Measurements from ENCODE around the gene RAB24. TPM values are rescaled to one million over a fixed set of nuclear protein-coding genes. Genes with fewer than 3 reads are reported as not detected.

Gene RAB24
- total and polyA plus RNA-seq, 2 experiments from 2014 or later: 27.1 to 27.7 TPM

- Histone ChIP-seq H4K20me1 (replicated peaks; ENCODE audit: insufficient read depth) (peaks cover 11% of the 10 kb centered on the region; the same call in 1 of the 2 replicates), H2AFZ (0 out of 2 replicates have a peak overlapping the region, but pooled peaks have one; percentile 14), H3K9me2 (ENCODE audit: insufficient read depth) (no peaks in the 10 kb centered on the region), H3K4me2 (peak overlapping the region; percentile 88), H3K4me1 (ENCODE audit: insufficient read depth) (peaks cover 12% of the 10 kb centered on the region), H3F3A (replicated peaks; ENCODE audit: low read depth) (peaks cover 20% of the 10 kb centered on the region), H3K36me3 (ENCODE audit: insufficient read depth) (peaks cover 5% of the 10 kb centered on the region; the same call in 1 of the 2 replicates), H3K4me3 (peak overlapping the region; percentile 69), H3K27me3 (ENCODE audit: insufficient read depth) (no peaks in the 10 kb centered on the region), H3K79me2 (replicated peaks; ENCODE audit: insufficient read depth) (no peaks in the 10 kb centered on the region), H3K27ac (ENCODE audit: low read depth) (no peak overlapping the region)
- Mint-ChIP-seq H3K27me3 (ENCODE audit: insufficient read depth, low read depth, poor library complexity) (peaks cover 13% of the 10 kb centered on the region), H3K4me3 (peak overlapping the region; percentile 75), H3K9me3 (no peaks in the 10 kb centered on the region; the same call in 2 of the 3 replicates), H3K4me1 (peaks cover 18% of the 10 kb centered on the region), H3K27ac (no peak overlapping the region), H3K36me3 (ENCODE audit: low read depth) (peaks cover 8% of the 10 kb centered on the region)
- ATAC-seq: peak; percentile 8
- TF ChIP-seq CREB1 (CRISPR knock-in tag; IDR thresholded peaks at IDR 0.05; ENCODE audit: low read depth): no peak
- no peak for TF ChIP-seq ZNF462 (CRISPR knock-in tag; IDR thresholded peaks at IDR 0.05)
- no peak for DNase-seq (ENCODE audit: low spot score)
Observed at GRCh38 chr5:177311392-177311722, 7.8 kb upstream of the RAB24 start.

- Mint-ChIP-seq H3K4me1 (peaks cover 21% of the 10 kb centered on the region), H3K27me3 (ENCODE audit: insufficient read depth, low read depth, poor library complexity) (peaks cover 13% of the 10 kb centered on the region), H3K9me3 (no peaks in the 10 kb centered on the region; the same call in 2 of the 3 replicates), H3K36me3 (ENCODE audit: low read depth) (peaks cover 13% of the 10 kb centered on the region), H3K27ac (no peak overlapping the region; the same call in 1 of the 2 replicates), H3K4me3 (peak overlapping the region; percentile 75)
- no peak overlapping the region for H3K27ac ChIP-seq (ENCODE audit: low read depth)
- H3F3A ChIP-seq (replicated peaks; ENCODE audit: low read depth): peaks cover 22% of the 10 kb centered on the region
- peak overlapping the region; percentile 88 for H3K4me2 ChIP-seq
- ATAC-seq: peak; percentile 0; the same call in 2 of the 3 replicates
- DNase-seq (ENCODE audit: low spot score): peak; percentile 67
- no peaks in the 10 kb centered on the region; the same call in 1 of the 2 replicates for H3K79me2 ChIP-seq (replicated peaks; ENCODE audit: insufficient read depth)
- H2AFZ ChIP-seq: no peak overlapping the region
- peaks cover 11% of the 10 kb centered on the region; the same call in 1 of the 2 replicates for H4K20me1 ChIP-seq (replicated peaks; ENCODE audit: insufficient read depth)
- H3K36me3 ChIP-seq (ENCODE audit: insufficient read depth): peaks cover 8% of the 10 kb centered on the region
- H3K4me3 ChIP-seq: peak overlapping the region; percentile 69
- no peaks in the 10 kb centered on the region for H3K9me2 ChIP-seq (ENCODE audit: insufficient read depth)
- H3K27me3 ChIP-seq (ENCODE audit: insufficient read depth): no peaks in the 10 kb centered on the region
- peaks cover 12% of the 10 kb centered on the region for H3K4me1 ChIP-seq (ENCODE audit: insufficient read depth)
- no peak for TF ChIP-seq POLR2AphosphoS5 (IDR thresholded peaks at IDR 0.05; ENCODE audit: low read depth)
- no peak for TF ChIP-seq ZNF331 (CRISPR knock-in tag; IDR thresholded peaks at IDR 0.05; ENCODE audit: low read depth)
- no peak for TF ChIP-seq ZNF114 (CRISPR knock-in tag; IDR thresholded peaks at IDR 0.05)
- TF ChIP-seq REST (IDR thresholded peaks at IDR 0.05; ENCODE audit: unreplicated experiment): no peak
- TF ChIP-seq ETS1 (IDR thresholded peaks at IDR 0.05): no peak
Observed at GRCh38 chr5:177310757-177311391, 7.4 kb upstream of the RAB24 start.

Measured in GM23338 (cell line).